Thyroid gland (tissue), 4 donors: Measurements from ENCODE around the gene PINLYP.

Experiments
- CTCF ChIP-seq, 6 experiments: fragments of 200-600 bp in 3 of 6; fragments of 450-650 bp in 3 of 6; sonication (generic) in 3 of 6; IDR thresholded peaks; one replicate each; pipeline ENCODE4 v1.5.1; 2016 to 2019; ENCODE audit warnings: antibody characterized with exemption in 6 of 6, mild to moderate bottlenecking in 2 of 6, inconsistent platforms in 1 of 6, moderate library complexity in 1 of 6
- POLR2A ChIP-seq, 2 donors: fragments of 450-650 bp; IDR thresholded peaks; one replicate each; pipeline ENCODE4 v1.6.1; 2017; ENCODE audit warnings: antibody characterized with exemption in 2 of 2, mild to moderate bottlenecking in 2 of 2, moderate library complexity in 1 of 2

DNA sequence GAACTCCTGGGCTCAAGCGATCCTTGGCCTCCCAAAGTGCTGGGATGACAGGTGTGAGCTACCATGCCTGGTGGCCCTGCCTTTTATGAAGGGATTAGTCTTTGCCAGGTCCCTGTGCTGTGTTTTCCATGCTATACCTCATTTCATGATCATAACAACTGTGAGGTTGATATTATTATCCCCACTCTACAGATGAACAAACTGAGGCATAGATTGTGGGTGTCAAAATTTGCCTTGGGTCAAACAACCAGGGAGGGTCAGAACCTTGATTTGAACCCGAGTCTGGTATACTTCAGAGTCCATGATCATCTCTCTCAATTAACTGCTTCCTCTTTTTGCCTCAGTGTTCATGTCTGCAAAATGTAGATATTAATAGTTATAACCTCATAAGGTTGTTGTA is 6.9 kb downstream of the PINLYP start:
- TF ChIP-seq CTCF (IDR thresholded peaks at IDR 0.05) (no peak), POLR2A (IDR thresholded peaks at IDR 0.05) (no peak)
